Frontal cortex (tissue), 4 donors: ENCODE results near the gene GCNT2. TPM values are rescaled to one million over a fixed set of nuclear protein-coding genes. Genes with fewer than 3 reads are reported as not detected.
"Not testable (repeated sequence)": the region's sequence is repeated elsewhere in the genome, so short reads cannot be mapped to it uniquely, and the experiment has no call there.

ENCODE experiments used
- DNase-seq, 2 donors: peaks; one replicate each; pipeline ENCODE4 v3.0.0; 2012; ENCODE audit warnings: low spot score in 2 of 2
- FAIRE-seq: peaks from 2 replicates; lab custom pipeline; 2012; peaks lifted over from hg19 to GRCh38; lab: Jason Lieb, UNC
- total RNA-seq: library from RNA; depleted of rRNA; stranded (reverse); fragments of >200 nt; gene quantifications from one replicate; pipeline ENCODE4 v1.2.3, GENCODE V29; 2014
- donor health status: control.
- donor health status: control.
- donor health status: control.

The GCNT2 gene
- total RNA-seq, 1 donor from 2014 or later: 19.2 TPM

- FAIRE-seq (no peak), DNase-seq (no peak)
Observed at GRCh38 chr6:10630178-10630577, 109.0 kb downstream of the GCNT2 start.

GRCh38 chr6:10633216-10633615 lies 112.1 kb downstream of the GCNT2 start:
- FAIRE-seq (no peak), DNase-seq (no peak)

GRCh38 chr6:10640412-10640811 lies 119.3 kb downstream of the GCNT2 start:
- no peak for DNase-seq

GRCh38 chr6:10641528-10641927 lies 120.4 kb downstream of the GCNT2 start:
- DNase-seq (no peak), FAIRE-seq (no peak)

More at GRCh38 chr6:10640412-10640811, 119.3 kb downstream of the GCNT2 start:
- no peak for FAIRE-seq

DNA sequence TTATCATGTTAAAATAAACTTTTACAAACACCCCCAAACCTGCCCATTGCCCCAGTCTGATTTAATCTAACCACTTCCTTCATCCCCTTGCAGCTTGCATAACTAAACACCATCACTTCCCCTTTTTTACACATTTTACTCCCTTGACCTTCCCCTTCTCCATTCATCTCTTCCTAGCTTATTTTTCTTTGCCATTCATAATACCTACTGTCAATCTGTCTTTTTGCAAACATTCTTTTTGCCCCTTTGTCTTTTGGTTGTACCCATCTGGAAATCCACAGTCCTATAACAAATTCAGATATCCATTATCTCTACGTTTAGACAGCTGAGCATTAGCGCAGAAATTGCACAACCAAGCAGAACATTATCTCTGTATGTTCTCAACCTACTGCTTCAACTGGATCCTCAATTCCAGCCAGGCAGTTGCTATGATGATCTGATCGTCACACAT lies 122.1 kb downstream of the GCNT2 start:
- no peak for DNase-seq
- FAIRE-seq: no peak

GRCh38 chr6:10644225-10644624 lies 123.1 kb downstream of the GCNT2 start:
- no peak for DNase-seq
- no peak for FAIRE-seq

- no peak for FAIRE-seq
- no peak for DNase-seq
Observed at GRCh38 chr6:10655508-10656055, 134.4 kb downstream of the GCNT2 start.

- DNase-seq (no peak), FAIRE-seq (no peak)
Observed at GRCh38 chr6:10658910-10659698, 138.0 kb downstream of the GCNT2 start.

DNA sequence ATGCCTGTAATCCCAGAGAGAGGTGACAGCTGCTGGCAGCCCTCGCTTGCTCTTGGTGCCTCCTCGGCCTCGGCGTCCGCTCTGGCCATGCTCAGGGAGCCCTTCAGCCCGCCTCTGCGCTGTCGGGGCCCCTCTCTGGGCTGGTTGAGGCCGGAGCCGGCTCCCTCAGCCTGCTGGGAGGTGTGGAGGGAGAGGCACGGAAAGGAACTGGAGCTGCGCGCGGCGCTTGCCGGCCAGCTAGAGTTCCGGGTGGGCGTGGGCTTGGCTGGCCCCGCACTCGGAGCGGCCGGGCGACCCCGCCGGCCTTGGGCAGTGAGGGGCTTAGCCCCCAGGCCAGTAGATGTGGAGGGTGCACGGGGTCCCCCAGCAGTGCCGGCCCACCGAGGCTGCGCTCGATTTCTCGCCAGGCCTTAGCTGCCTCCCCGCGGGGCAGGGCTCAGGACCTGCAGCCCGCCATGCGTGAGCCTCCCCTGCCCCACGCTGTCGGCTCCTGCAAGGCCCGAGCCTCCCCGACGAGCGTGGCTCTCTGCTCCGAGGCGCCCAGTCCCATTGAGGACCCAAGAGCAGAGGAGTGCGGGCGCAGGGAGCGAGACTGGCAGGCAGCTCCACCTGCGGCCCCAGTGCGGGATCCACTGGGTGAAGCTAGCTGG lies 138.7 kb downstream of the GCNT2 start:
- FAIRE-seq (no peak), DNase-seq (no peak)

- not testable (repeated sequence) for FAIRE-seq, DNase-seq
Observed at GRCh38 chr6:10660431-10661191, 139.5 kb downstream of the GCNT2 start.

GRCh38 chr6:10662207-10662606 lies 141.1 kb downstream of the GCNT2 start:
- FAIRE-seq (no peak), DNase-seq (no peak)

DNA sequence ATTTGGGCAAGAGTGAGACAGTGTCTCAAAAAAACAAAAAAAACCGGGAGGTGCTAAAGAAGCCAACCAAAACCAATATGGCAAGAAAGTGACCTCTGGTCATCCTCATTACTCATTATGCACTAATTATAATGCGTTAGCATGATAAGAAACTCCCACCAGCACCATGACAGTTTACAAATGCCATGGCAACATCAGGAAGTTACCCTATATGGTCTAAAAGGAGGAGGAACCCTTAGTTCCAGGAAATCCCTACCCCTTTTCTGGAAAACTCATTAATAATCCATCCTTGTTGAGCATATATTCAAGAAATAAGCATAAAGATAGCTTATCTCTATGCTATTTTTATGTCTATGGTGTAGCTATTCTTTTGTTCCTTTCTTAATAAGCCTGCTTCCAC lies 141.6 kb downstream of the GCNT2 start:
- no peak for FAIRE-seq
- no peak for DNase-seq

GRCh38 chr6:10665595-10665994 lies 144.4 kb downstream of the GCNT2 start:
- not testable (repeated sequence) for DNase-seq, FAIRE-seq

DNA sequence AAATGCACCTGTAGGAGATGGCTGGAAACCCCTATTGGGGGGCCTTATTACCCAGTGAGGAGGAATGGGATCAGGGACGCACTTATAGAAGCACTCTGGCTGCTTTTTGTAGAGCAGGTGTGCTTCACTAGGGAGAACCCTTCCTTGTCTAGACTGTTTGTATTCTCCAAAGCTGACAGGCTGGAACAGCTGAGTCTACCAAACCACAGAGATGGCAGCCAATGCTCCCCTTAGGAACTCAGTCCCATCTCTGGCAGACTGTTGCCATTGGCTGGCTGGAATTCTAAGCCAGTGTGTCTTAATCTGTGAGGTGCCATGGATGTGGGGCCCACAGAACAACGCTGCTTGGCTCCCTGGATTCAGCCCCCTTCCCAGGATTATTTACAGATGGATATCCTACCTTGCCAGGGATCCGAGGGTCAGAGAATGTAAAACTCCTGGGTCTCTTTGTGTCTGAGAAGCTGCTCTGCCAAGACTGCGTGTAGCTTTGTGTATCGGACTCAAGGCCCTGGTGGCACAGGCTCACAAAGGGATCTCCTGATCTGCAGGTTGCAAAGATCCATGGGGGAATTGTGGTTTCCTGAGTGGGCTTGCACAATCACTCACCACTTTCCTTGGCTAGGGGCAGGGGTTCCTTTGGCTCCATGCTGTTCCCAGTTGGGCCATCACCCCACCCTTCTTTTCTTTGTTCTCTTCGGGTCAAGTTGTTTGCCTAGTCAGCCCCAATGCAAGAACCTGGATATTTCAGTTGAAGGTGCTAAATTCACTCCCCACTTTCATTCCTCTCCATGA lies 147.2 kb downstream of the GCNT2 start:
- DNase-seq (no peak), FAIRE-seq (no peak)

GRCh38 chr6:10676403-10676802 lies 155.3 kb downstream of the GCNT2 start:
- FAIRE-seq: no peak

GRCh38 chr6:10678456-10678855 lies 157.3 kb downstream of the GCNT2 start:
- no peak for DNase-seq
- FAIRE-seq: no peak

More at GRCh38 chr6:10676403-10676802, 155.3 kb downstream of the GCNT2 start:
- DNase-seq: no peak
